Heart left ventricle (tissue), 13 donors: ENCODE results near the gene LRRTM1.

Source experiments
- POLR2A ChIP-seq, 2 donors: fragments of 450-650 bp; IDR thresholded peaks; one replicate each; pipeline ENCODE4 v1.6.1; 2017; ENCODE audit warnings: antibody characterized with exemption in 2 of 2, mild to moderate bottlenecking in 2 of 2, moderate library complexity in 2 of 2
- TF ChIP-seq, protein P1 (sequence below), 12 donors: fragments of 200-600 bp; sonication (generic) in 4 of 12; IDR thresholded peaks; one replicate each; pipeline versions ENCODE4 v1.5.0 to v1.8.0; 2018 to 2022; ENCODE audit warnings: antibody characterized with exemption in 12 of 12, mild to moderate bottlenecking in 5 of 12
- donor health status: ischemic (EF 13 %, LVEDD 7.1; RV severe dilation, severe dysfunction).
- donor health status: DM: no; HTN: yes; CAD: no.
- donor health status: DM: no; HTN: no; CAD: no.
- donor health status: ischemic (EF 25% LVEDD 6.9; RV normal size, moderate dysfunction).
- donor health status: ischemic (EF 25% LVEDD 5.7; RV mildly dilated, moderate dysfunction).
- donor health status: ischemic (EF 35%, LVEDD 5.7; RV mildly dilated, moderate dysfunction).
- donor health status: nonischemic (EF 11% LVEDD 7.7; RV severe dilation, severe dysfunction).
- donor health status: DM: yes; HTN: yes; CAD: no.
- donor health status: PGD.
- donor health status: ischemic (EF 29% LVEDD 5.4; RV normal size, mild dysfunction).
- donor health status: nonischemic (EF 23%, LVEDD 6.1; RV moderate dilation, normal function).

- no peak for TF ChIP-seq POLR2A (IDR thresholded peaks at IDR 0.05)
- TF ChIP-seq, protein P1, sequence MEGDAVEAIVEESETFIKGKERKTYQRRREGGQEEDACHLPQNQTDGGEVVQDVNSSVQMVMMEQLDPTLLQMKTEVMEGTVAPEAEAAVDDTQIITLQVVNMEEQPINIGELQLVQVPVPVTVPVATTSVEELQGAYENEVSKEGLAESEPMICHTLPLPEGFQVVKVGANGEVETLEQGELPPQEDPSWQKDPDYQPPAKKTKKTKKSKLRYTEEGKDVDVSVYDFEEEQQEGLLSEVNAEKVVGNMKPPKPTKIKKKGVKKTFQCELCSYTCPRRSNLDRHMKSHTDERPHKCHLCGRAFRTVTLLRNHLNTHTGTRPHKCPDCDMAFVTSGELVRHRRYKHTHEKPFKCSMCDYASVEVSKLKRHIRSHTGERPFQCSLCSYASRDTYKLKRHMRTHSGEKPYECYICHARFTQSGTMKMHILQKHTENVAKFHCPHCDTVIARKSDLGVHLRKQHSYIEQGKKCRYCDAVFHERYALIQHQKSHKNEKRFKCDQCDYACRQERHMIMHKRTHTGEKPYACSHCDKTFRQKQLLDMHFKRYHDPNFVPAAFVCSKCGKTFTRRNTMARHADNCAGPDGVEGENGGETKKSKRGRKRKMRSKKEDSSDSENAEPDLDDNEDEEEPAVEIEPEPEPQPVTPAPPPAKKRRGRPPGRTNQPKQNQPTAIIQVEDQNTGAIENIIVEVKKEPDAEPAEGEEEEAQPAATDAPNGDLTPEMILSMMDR (IDR thresholded peaks at IDR 0.05): no peak
These were observed 4.2 kb downstream of the LRRTM1 start for GRCh38 chr2:80300346-80300745.
